HepG2 (cell line): ENCODE data around the gene ARHGAP19. TPM values are rescaled to one million over a fixed set of nuclear protein-coding genes. Genes with fewer than 3 reads are reported as not detected.

Source experiments
- ATAC-seq: fragments of 200-7000 bp; cut with Tn5 transposase; 3 replicates; pipeline ENCODE4 v1.9.1; 2020; ENCODE audit warnings: mild to moderate bottlenecking, moderate library complexity
- BruUV-seq: library from RNA; stranded (reverse); fragments of 400-500 nt; replicated peaks from 2 replicates; lab custom pipeline; 2021; lab: Mats Ljungman, UMichigan
- CTCF ChIA-PET: fragments of 300-600 bp; formaldehyde crosslinking; extraction: SDS; loops from one replicate; lab custom pipeline; 2021; ENCODE audit warnings: low total read pairs, inconsistent platforms, low intra/inter-chr PET ratio; lab: Yijun Ruan, JAX
- POLR2A ChIA-PET: fragments of 350-600 bp; sonication (Branson Sonifier 250); formaldehyde crosslinking; loops from one replicate; lab custom pipeline; 2020; ENCODE audit warnings: antibody characterized with exemption, inconsistent platforms; lab: Yijun Ruan, JAX
- DNase-seq: peaks from one replicate; pipeline ENCODE4 v3.0.0-alpha.2; 2015; ENCODE audit warnings: low spot score
- FAIRE-seq: peaks from 3 replicates; lab custom pipeline; 2011; peaks lifted over from hg19 to GRCh38; lab: Jason Lieb, UNC
- H2AFZ ChIP-seq: one replicate; pipeline ENCODE4 v1.6.1; 2011; ENCODE audit warnings: low read length, inconsistent platforms
- H3K27ac ChIP-seq: fragments of 300-600 bp; 3 replicates; pipeline ENCODE4 v1.8.0; 2011; ENCODE audit warnings: mixed run types, mild to moderate bottlenecking, mixed read lengths, low read length, inconsistent platforms; ENCODE audit not compliant: insufficient read depth; ENCODE audit errors: extremely low read length
- H3K27me3 ChIP-seq, 2 experiments: fragments of 200-600 bp in 1 of 2; 2 replicates in 1 of 2; 3 replicates in 1 of 2; pipeline versions ENCODE4 v1.6.0 to v1.8.0; 2011; ENCODE audit warnings: low read length in 2 of 2, mild to moderate bottlenecking in 2 of 2, moderate library complexity in 2 of 2, inconsistent platforms in 1 of 2; ENCODE audit not compliant: insufficient read depth in 2 of 2, control insufficient read depth in 1 of 2
- H3K36me3 ChIP-seq, 2 experiments: fragments of 200-600 bp in 1 of 2; replicated peaks in 1 of 2; 2 replicates in 1 of 2; 3 replicates in 1 of 2; pipeline versions ENCODE4 v1.5.1 to v1.8.0; 2011; ENCODE audit warnings: low read length in 2 of 2, inconsistent platforms in 1 of 2; ENCODE audit not compliant: insufficient read depth in 2 of 2, control insufficient read depth in 1 of 2
- H3K4me1 ChIP-seq: 2 replicates; pipeline ENCODE4 v1.5.1; 2012; ENCODE audit warnings: low read length, inconsistent platforms; ENCODE audit not compliant: insufficient read depth
- H3K4me2 ChIP-seq: 2 replicates; pipeline ENCODE4 v1.6.0; 2011; ENCODE audit warnings: low read depth, low read length, inconsistent platforms
- H3K4me3 ChIP-seq, 3 experiments: fragments of 200-600 bp in 1 of 3; sonication (generic), shearing (Covaris generic) in 1 of 3; replicated peaks in 1 of 3; 2 replicates each; pipeline ENCODE4 v1.5.1; 2011 to 2016; ENCODE audit warnings: low read length in 3 of 3, inconsistent platforms in 2 of 3, low read depth in 2 of 3, mild to moderate bottlenecking in 2 of 3, control low read depth in 1 of 3, mixed read lengths in 1 of 3; ENCODE audit not compliant: insufficient read depth in 1 of 3
- H3K79me2 ChIP-seq: one replicate; pipeline ENCODE4 v1.6.1; 2011; ENCODE audit warnings: low read length, inconsistent platforms; ENCODE audit not compliant: insufficient read depth
- H3K9ac ChIP-seq: 2 replicates; pipeline ENCODE4 v1.6.0; 2011; ENCODE audit warnings: mild to moderate bottlenecking, low read depth, low read length, inconsistent platforms; ENCODE audit not compliant: insufficient read depth
- H3K9me3 ChIP-seq: 2 replicates; pipeline ENCODE4 v1.5.1; 2012; ENCODE audit warnings: mild to moderate bottlenecking, low read length
- H4K20me1 ChIP-seq: 2 replicates; pipeline ENCODE4 v1.6.0; 2011; ENCODE audit warnings: inconsistent platforms, mild to moderate bottlenecking, low read length, moderate library complexity; ENCODE audit not compliant: insufficient read depth
- MLX ChIP-seq: IDR thresholded peaks from 2 replicates; pipeline ENCODE4 v1.6.1; 2016
- TFDP2 ChIP-seq: sonication (generic); formaldehyde crosslinking; IDR thresholded peaks from 2 replicates; pipeline ENCODE4 v1.4.0; 2020; ENCODE audit warnings: missing genetic modification reagents
- ZNF253 ChIP-seq: sonication (generic); formaldehyde crosslinking; IDR thresholded peaks from 2 replicates; pipeline ENCODE4 v1.8.0; 2022; ENCODE audit warnings: mild to moderate bottlenecking, missing genetic modification reagents, borderline replicate concordance
- ZNF543 ChIP-seq: sonication (generic); formaldehyde crosslinking; IDR thresholded peaks from 2 replicates; pipeline ENCODE4 v1.4.0; 2020; ENCODE audit warnings: mild to moderate bottlenecking, missing genetic modification reagents
- ZNF552 ChIP-seq: sonication (generic); formaldehyde crosslinking; IDR thresholded peaks from 2 replicates; pipeline ENCODE4 v1.9.0; 2022; ENCODE audit warnings: missing genetic modification reagents, mild to moderate bottlenecking, borderline replicate concordance
- WGBS: methylation state at CpG from one replicate; pipeline ENCODE4 v1.1.6; 2017; ENCODE audit warnings: low lambda C conversion rate; 5-methylcytosine and 5-hydroxymethylcytosine counted together
- in situ Hi-C: cut with HindIII; loops from 2 replicates; pipeline ENCODE4 v1.10.0; 2017; ENCODE audit warnings: low pct_unique_long_range_greater_than_20kb; ENCODE audit not compliant: extremely low pct_ligation_motif_present
- intact Hi-C: fragments of 100-400 bp; cut with micrococcal nuclease; formaldehyde crosslinking; loops from one replicate; pipeline ENCODE4 v1.10.0; 2022; ENCODE audit not compliant: unreplicated experiment
- polyA plus RNA-seq, 8 experiments: library from polyadenylated mRNA; depleted of rRNA in 3 of 8; stranded (reverse) in 7 of 8; unstranded in 1 of 8; fragments of >200 nt; fragmentation: Illumina TruSeq in 4 of 8; extraction: Trizol in 4 of 8; gene quantifications; 2 replicates each; pipeline versions ENCODE4 v1.2.1 to v1.2.3, GENCODE V29; 2011 to 2016; ENCODE audit warnings: low read depth in 4 of 8, missing spikeins in 1 of 8, mixed read lengths in 1 of 8; ENCODE audit not compliant: insufficient read depth in 1 of 8
- total RNA-seq, 5 experiments: library from RNA; depleted of rRNA; stranded (reverse); fragments of >200 nt; fragmentation: Illumina TruSeq; extraction: Trizol; gene quantifications; 2 replicates each; pipeline ENCODE4 v1.2.3, GENCODE V29; 2016; ENCODE audit warnings: low read depth in 1 of 5

Gene ARHGAP19
- total and polyA plus RNA-seq, 2 of the 13 experiments (the other 11 are each of a cell fraction or from before 2014, with no cell fraction given) = 7.6 to 10.0 TPM

GRCh38 chr10:97228130-97228774 lies 64.2 kb downstream of the ARHGAP19 start:
- H3K9ac ChIP-seq = no peak overlapping the region

More at GRCh38 chr10:97228130-97228774, 64.2 kb downstream of the ARHGAP19 start:
- intact Hi-C loops (no loop called here), in situ Hi-C loops (no loop called here)
- FAIRE-seq (no peak), ATAC-seq (no peak), DNase-seq (no peak)
- H3K79me2 ChIP-seq = no peaks in the 10 kb centered on the region
- BruUV-seq = no TSS peak
- H3K4me1 ChIP-seq = no peaks in the 10 kb centered on the region
- CTCF ChIA-PET = no interaction called here
- H3K9me3 ChIP-seq = no peaks in the 10 kb centered on the region
- H3K27ac ChIP-seq = no peak overlapping the region
- H3K36me3 ChIP-seq = peaks cover 4 to 6% of the 10 kb centered on the region in 2 experiments; a peak in 3 of 5 replicates
- H3K27me3 ChIP-seq = no peaks in the 10 kb centered on the region
- no peak overlapping the region for H2AFZ ChIP-seq
- WGBS = 98% methylated on average over 3 of the region's 3 CpGs
- H4K20me1 ChIP-seq = no peaks in the 10 kb centered on the region
- no peak overlapping the region for H3K4me3 ChIP-seq
- TF ChIP-seq MLX (no peak), ZNF552 (CRISPR knock-in tag) (no peak), ZNF543 (CRISPR knock-in tag) (no peak), TFDP2 (no peak), ZNF253 (CRISPR knock-in tag) (no peak)
- POLR2A ChIA-PET = no interaction called here
- no peak overlapping the region for H3K4me2 ChIP-seq
